GM21723 (cell line): Measurements from ENCODE around the gene NHEJ1.
A peak's percentile ranks its signal among the peaks of the same experiment; 100 is the strongest.

Experiments
- ATAC-seq: cut with Tn5 transposase; IDR thresholded peaks from one replicate; pipeline ENCODE4 v1.9.1; 2021; ENCODE audit warnings: mild to moderate bottlenecking, moderate library complexity; ENCODE audit not compliant: unreplicated experiment

NHEJ1 gene

GRCh38 chr2:219059725-219060682 is 100.6 kb downstream of the NHEJ1 start:
- no peak for ATAC-seq

DNA sequence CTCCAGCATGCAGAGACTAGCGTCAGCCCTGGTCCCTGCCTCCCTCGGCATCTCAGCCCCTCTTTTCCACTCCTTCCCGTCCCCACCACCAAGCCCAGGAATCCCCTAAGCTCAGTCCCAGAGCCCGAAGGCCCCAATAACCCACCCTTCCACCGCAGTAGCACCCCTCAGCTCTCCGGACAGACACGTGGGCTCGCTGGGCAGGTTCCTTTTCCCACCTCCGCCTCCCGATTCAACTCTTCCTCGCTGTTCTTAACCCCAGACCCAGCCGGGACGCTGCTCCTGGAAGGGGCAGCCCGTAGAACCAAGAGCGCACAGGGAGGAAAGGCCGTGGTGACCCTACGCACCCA is 101.3 kb downstream of the NHEJ1 start:
- no peak for ATAC-seq

DNA sequence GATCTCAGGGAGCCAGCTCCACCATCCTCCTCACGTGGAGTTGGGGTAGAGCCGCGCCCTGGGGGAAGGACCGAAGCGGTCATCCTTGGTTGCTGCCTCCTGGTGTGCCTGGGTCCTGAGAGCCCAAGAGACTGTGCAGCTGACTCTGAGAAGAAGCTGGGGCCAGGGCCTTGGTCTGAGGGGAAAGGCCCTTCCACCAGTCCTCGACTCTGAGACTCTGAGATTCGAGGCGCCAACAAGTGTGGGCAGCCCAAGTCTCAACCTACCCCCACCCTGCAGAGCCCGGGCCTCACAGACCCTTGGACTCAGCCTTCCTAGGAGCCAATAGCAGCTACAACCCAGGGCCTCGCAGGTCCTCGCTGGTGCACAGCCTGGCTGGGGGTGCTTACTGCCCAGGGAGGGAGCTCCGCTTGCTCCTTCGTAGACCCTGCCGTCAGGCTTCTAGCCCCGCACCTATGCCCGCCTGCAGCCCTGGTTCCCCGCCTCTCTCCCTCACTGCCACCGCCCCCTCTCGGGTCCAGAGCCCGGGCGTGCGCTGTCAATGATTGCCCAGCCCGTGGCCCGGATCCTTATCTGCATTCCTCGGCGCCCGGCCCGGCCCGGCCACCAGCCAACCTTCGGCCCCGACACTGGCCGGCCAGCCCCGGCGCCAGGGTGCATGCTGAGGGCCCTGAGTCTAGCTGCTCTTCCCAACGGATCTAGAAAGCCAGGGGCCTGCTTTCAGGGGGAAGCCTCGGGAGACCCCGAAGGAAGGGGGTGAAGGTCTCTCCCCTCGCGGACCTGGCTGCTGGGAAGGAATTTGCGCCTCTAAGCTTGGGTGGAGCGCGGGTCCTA is 101.9 kb downstream of the NHEJ1 start:
- no peak for ATAC-seq

- peak; percentile 93 for ATAC-seq
These were observed 102.7 kb downstream of the NHEJ1 start for GRCh38 chr2:219057709-219058540.

DNA sequence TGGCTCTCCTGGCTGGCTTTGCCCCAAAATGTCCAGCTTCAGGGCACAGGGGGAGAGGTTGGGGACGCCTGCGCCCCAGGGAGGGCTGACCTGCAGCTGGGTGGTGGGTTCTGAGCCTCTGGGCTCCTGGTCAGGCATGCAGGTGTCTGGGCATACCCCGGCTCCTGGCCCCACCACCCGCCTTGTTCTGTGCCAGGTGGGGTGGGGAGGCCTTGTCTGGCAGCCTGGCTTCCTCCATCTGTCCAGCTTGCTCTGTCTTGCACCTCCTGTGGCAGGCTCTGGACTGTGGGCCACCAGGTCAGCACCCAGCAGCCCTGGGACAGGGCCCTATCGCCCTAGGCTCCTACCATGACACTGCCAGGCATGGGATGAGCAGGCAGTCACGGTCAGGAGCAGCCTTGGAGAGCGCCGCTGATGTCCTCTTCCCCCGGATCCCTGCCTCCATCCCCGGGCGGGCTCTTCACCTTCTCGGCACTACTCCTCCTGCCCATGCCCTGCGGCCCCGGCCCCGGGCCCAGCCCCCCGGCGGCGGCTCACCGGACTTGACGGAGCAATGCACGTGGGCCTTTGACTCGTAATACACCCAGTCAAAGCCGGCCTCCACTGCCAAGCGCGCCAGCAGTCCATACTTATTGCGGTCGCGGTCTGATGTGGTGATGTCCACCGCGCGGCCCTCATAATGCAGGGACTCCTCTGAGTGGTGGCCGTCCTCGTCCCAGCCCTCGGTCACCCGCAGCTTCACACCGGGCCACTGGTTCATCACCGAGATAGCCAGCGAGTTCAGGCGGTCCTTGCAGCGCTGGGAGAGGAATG is 103.5 kb downstream of the NHEJ1 start:
- ATAC-seq: no peak

DNA sequence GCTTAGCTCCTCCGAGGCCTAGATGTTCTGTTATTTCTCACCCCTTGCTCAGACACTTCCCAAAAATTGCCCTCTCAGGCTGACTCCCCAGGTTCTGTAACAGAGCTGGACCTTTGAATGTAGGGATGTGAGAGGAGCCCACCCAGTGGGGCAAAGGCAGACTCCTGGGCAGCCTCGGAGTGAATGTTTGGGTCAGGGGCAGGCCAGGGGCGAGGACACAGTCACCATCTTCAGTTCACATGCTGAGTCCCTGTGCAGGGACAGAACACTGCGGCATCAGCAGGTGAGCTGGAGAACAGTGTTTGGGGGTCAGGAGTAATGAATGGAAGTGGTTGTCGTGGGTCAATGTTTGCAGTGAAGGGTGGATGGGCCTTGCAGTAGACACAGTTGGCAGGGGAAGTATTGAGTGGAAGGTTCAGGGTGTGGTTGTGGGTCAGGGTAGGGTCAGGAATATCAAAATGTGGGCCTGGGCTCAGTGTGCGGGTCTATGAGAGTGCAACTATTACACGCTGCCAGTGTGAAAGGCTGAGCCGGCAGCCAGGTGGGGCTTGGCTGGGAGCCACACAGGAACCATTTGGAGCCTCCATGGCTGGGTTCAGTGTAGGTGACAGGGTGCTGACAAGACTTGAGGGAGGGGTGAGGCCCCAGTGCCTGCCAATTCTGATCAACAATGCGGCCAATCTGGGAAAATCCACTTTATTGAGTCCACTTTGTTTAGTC is 104.3 kb downstream of the NHEJ1 start:
- no peak for ATAC-seq

DNA sequence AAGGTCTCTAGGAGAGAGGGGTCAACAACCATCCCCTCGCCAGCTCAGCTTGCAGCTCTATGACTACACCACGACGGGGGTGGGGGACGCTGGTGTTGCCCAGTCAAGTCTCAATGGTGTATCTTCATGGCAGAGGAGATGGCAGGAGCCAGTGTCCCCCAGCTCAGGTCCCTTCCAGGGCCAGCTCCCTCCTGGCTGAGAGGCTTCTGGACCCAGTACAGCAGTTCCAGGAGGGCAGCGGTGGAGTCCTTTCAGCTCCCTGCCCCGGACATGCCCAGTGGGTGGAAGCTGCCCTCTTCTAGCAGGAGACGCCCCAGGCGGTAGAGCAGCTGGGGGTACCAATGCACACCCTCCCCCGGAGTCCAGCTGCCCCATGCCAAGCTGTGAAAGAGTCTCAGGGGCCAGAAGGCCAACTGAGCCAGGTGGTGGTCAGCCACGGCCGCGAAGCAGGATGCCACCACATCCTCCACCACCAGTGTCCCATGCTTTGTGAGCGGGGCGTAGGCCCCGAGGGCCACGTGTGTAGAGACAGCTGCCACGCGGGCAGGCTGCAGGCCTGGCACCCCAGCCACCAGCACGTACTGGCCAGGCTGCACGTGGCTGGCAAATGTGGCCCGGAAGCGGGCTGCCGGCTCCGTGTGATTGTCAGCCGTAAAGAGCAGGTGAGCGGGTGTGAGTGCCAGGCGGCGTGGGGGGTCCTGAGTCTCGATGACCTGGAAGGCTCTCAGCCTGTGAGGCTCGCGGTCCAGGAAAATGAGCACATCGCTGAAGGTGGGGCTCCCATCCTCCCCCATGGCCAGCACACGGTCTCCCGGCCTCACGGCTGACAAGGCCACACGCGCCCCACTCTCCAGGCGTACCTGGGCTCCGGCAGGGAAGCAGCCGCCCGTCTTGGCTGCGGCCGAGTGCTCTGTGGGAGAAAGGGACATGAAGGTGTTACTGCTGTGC is 105.4 kb downstream of the NHEJ1 start:
- no peak for ATAC-seq

GRCh38 chr2:219049282-219049681 is 111.3 kb downstream of the NHEJ1 start:
- ATAC-seq: no peak

- ATAC-seq: no peak
These were observed 114.6 kb downstream of the NHEJ1 start for GRCh38 chr2:219045937-219046550.

DNA sequence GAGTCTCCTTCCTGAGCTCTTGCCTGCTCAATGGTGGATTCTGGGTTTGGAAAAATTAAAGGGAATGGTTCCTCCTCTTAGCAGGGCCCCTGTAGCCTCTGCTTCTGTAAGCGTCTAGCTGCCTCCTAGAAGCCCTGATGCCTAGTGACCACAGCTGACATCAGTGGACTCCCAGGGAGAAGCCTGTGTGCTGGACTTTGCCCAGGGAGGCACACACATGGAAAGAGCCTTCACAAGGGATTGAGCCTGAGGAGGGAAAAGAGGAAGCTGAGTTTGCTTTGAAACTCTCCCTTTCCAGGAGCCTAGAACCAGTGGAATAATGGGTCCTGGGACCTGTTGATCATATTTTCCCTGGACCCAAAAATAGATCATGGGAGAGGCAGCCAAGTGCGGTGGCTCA is 117.9 kb downstream of the NHEJ1 start:
- no peak for ATAC-seq

DNA sequence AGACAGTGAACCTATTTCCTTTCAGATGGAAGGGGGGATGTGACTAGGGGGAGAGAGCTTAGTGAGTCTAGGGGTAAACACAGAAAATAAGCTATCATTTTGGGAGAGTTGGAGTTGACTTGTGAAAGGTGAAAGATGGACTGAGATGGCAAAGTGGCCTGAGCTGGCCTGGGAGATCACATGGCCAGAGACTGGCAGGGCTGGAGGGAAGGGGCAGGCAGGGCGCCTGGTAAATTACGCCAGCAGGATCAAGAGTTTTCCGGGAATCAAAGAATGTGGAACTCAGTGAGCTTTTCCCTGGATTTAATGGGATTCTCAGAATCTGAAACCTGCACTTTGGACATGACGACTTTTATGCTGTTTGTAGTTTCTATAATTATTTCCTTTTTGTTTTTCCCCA is 118.5 kb downstream of the NHEJ1 start:
- ATAC-seq: no peak

- ATAC-seq: no peak
These were observed 119.4 kb downstream of the NHEJ1 start, which contains the start of gene CFAP65 for GRCh38 chr2:219041252-219041651. Gene CFAP65, minus strand, starts transcription at chr2:219041516. Its CDS starts 2,468 bp downstream, at chr2:219039048.

GRCh38 chr2:219038600-219038999 is 122.0 kb downstream of the NHEJ1 start:
- ATAC-seq: no peak

- ATAC-seq: no peak
These were observed 122.7 kb downstream of the NHEJ1 start for GRCh38 chr2:219037783-219038499.

DNA sequence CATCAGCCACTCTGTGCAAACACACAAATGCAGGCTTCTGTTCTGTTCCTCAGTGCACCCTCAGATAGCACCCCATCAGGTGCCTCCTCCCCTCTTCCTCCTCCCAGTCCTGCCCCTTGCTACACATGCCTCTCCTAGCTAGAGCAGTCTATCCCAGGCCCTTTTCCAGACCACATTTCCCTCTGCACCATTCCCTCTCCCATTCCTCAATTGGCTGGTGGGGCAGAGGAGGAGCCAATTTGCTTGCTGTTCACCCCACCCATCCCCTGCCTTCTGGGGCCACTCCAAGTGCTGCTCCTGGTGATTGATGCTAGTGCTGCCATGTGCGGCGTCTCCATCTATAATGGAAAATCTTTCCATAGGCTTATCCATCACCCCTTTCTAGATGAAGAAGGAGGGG is 124.7 kb downstream of the NHEJ1 start:
- no peak for ATAC-seq

DNA sequence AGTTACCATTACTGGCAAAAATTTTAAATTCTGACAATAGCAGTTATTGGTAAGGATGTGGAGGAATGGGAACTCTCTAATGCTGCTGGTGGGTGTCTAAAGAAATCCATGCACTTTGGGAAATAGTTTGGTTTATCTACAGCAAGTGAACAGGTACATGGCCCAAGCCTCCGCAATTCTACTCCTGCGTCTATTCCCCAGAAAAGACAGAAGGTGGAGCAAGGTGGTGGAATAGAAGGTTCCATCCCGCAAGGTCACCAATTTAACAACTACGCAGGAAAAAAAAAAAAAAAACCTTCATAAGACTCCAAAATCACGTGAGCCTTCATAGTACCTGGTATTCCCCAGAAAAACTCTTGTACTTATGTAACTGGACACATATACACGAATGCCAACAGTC is 125.8 kb downstream of the NHEJ1 start:
- no peak for ATAC-seq

DNA sequence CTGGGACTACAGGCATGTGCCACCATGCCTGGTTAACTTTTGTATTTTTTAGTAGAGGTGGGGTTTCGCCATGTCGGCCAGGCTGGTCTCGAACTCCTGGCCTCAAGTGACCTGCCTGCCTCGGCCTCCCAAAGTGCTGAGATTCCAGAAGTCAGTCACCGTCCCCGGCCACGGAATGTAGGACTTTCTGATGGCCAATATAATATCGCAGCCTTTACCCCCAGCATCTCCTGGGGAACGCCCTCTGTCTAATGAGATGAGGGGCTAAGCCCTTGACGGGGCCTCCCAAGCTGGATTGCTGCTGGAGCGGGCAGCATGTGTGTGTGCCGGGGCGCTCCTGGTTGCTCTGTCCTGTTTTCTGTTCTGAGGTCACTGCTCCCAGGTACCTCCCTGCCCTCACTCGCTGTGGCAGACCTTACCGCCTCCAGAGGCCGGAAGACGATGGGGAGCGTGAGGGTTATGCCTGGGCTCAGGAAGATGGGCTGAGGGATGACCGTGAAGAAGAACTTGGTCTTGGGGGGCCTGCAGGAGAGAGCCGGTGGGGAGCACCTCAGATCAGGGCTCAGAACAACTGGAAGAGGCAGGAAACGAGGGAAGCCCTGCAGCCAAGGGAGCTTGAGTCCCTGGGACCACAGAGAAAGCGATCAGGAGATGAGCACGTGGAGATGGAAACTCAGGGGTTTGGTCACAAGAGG is 128.4 kb downstream of the NHEJ1 start:
- no peak for ATAC-seq
